GM12892 (cell line): ENCODE measurements around the gene HERC2.

Source experiments
- DNase-seq: peaks from one replicate; pipeline ENCODE4 v3.0.0; 2011; ENCODE audit not compliant: insufficient read length
- FAIRE-seq: peaks from 2 replicates; lab custom pipeline; 2011; peaks lifted over from hg19 to GRCh38; lab: Jason Lieb, UNC
- POLR2A ChIP-seq: IDR thresholded peaks from 2 replicates; pipeline ENCODE4 v1.6.1; 2011; ENCODE audit warnings: low read depth, low read length, control low read depth
- POLR2AphosphoS5 ChIP-seq: IDR thresholded peaks from 2 replicates; pipeline ENCODE4 v1.6.1; 2011; ENCODE audit warnings: low read depth, low read length, control low read depth
- TAF1 ChIP-seq: IDR thresholded peaks from 2 replicates; pipeline ENCODE4 v1.6.1; 2011; ENCODE audit warnings: low read depth, mild to moderate bottlenecking, control low read depth, low read length, borderline replicate concordance

Gene HERC2

DNA sequence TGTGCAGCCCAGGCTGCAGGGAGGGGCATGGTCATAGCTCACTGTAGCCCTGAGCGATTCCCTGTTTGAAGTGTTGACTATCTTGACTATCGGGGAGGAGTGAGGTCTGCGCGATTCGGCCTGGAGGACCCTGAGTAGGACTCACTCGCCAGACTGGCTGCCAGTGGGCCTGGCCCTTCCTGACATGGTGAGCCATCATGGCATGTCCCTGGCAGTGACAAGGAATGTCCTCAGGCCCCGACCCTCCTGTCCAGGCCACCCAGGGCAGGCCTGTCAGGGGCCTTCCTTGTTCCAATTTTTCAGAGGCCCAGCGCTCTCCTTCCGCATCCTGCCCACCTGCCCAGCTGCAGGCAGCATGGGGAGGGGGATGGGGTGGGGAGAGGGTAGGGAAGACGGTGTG is 217.7 kb downstream of the HERC2 start:
- FAIRE-seq (no peak), DNase-seq (no peak)
- TF ChIP-seq POLR2A = no peak
- TF ChIP-seq TAF1 = no peak
- no peak for TF ChIP-seq POLR2AphosphoS5

DNA sequence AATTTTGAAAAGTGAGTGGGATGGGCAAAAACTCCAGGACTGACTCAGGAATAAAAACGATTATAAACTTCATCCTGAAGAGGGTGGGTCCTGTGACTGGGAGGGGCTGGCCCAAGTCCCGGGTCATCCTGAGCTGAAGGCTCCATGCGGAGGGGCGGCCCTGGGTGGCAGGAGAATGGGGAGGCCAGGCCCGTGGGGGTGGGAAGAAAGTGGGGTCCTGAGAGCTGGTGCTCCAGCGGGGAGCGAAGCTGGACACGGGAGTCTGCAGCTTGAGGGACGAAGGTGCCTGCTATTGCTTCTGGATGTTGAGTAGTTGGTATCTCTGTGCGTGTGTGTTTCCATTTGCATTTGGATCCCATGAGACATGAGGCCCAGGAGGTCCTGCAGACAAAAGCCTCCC is 218.1 kb downstream of the HERC2 start:
- DNase-seq (no peak), FAIRE-seq (no peak)
- no peak for TF ChIP-seq TAF1

GRCh38 chr15:28101983-28102441 is 220.0 kb downstream of the HERC2 start:
- FAIRE-seq = no peak
- DNase-seq = no peak
- no peak for TF ChIP-seq TAF1
- TF ChIP-seq POLR2A = no peak

DNA sequence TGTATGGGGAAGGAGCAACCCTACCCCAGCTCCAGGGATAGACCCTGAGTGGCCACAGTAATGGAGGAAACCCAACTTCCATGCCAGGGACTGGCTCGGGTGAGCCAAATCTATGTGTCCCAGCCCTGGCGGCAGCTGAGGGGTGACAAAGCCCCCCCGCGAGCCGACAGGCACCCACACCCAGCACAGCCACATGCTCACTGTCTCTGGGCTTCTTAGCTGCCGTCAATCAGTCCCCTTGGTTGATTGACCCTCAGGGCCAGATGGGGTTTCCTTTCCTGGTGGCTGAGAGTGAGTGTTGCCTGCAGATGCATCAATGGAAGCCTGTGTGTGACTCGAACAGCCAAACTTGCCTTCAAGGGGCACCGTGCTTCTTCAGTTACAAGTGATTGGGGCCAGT is 220.8 kb downstream of the HERC2 start:
- FAIRE-seq = no peak
- TF ChIP-seq TAF1 (no peak), POLR2AphosphoS5 (no peak), POLR2A (no peak)

GRCh38 chr15:28100516-28101195 is 221.3 kb downstream of the HERC2 start:
- FAIRE-seq = no peak
- TF ChIP-seq TAF1 (no peak), POLR2AphosphoS5 (no peak), POLR2A (no peak)
- no peak for DNase-seq

More for the DNA sequence above, 220.8 kb downstream of the HERC2 start:
- DNase-seq = no peak

GRCh38 chr15:28099555-28100140 is 222.3 kb downstream of the HERC2 start:
- TF ChIP-seq POLR2A (no peak), POLR2AphosphoS5 (no peak), TAF1 (no peak)
- DNase-seq (no peak), FAIRE-seq (no peak)

- no peak for FAIRE-seq
- TF ChIP-seq POLR2A (no peak), TAF1 (no peak), POLR2AphosphoS5 (no peak)
- DNase-seq = no peak
Measured at GRCh38 chr15:28098766-28099554, 223.0 kb downstream of the HERC2 start, which contains the start of gene OCA2. TSS of gene OCA2 (minus strand) at chr15:28099315. CDS start at chr15:28081874, 17,441 bp downstream.

DNA sequence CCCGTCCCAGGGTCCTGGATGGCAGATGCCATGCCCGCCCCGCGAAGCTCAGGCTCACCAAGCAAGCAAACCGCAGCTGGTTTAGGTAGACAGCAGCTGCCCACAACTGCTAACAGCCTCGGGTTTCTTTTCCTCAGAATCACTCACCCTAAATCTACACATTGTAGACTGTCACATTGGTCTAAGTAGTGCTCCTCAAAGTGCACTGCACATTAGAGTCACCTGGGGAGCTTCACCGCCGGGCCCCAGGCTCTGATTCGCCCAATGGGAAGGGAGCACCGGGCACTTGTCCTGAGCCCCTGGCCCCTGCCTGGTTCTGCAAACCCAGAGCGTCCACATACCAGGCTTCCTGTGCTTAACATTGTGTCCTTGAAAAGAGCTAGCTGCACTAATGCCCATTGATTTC is 223.6 kb downstream of the HERC2 start:
- TF ChIP-seq POLR2A (no peak), TAF1 (no peak), POLR2AphosphoS5 (no peak)
- DNase-seq (no peak), FAIRE-seq (no peak)

DNA sequence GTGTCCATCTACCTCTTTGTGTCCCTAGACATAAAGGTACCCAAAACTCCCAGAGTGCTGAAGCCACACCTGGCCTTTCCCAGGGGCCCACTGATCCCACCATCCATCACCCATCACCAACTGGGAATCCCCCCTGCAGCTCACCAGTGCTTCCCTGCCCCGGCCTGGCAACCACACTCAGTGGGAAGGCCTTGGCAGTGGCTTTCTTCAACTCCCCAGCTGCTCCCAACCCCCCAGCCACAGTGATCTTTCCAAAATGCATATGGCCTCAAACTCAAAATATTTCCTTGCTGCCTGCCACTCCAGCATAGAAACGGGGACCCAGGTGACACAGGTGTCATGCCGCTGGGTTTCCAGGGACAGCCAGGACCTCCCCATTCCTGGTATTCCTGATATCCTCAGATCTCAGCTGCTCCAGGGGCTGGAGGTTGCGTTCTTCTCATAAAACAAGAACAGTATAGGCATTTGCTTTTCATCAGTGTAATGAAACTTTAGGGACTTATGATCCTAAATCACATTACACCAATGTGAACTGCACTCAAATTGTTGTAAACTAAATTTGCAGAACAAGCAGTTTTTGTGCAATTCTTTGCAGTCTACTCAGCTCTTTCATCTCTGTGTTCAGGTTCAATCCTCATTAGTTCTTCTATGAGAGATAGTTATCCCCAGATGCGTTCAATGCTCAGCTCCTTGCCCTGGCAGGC is 224.2 kb downstream of the HERC2 start:
- FAIRE-seq (no peak), DNase-seq (no peak)
- TF ChIP-seq POLR2AphosphoS5 (no peak), POLR2A (no peak), TAF1 (no peak)

DNA sequence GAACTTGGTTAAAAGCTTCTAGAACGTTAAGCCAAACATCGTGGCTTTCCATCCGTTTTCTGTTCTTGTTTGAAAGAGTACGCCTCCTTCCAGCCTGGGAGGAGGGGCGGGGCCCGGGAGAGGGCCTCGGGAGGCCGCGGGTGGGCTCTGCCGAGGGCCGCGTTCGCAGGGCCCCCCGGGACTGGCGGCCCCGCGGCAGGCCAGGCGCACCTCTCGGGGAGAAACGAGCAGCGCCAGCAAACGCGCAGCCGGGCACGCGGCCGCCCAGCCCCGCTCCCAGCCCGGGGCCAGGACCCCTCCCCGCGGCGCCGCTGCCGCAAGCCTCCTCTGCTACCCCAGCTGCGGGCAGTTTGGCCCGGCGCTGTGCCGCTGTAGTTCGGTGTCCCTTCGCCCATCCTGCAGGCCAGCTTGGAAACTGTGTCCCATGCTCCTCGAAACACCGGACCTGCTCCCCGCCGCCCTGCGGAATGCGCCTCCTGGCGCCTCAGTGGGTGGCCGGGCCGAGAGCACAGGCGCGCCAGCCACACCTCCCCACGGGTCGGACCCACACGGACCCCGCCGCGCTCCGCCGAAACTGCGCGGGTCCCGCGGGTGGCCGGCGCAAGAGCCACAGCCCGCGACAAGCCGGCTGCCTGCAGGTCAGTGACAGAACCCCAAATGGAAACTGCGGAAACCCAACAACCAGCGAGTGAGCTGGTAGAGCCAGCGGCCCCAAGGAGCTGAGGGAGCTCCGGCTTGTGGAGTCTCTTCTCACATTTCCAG is 225.1 kb downstream of the HERC2 start:
- TF ChIP-seq POLR2AphosphoS5 (no peak), POLR2A (no peak), TAF1 (no peak)
- no peak for FAIRE-seq
- no peak for DNase-seq

GRCh38 chr15:28096411-28096669 is 225.6 kb downstream of the HERC2 start:
- no peak for FAIRE-seq
- TF ChIP-seq POLR2AphosphoS5 (no peak), TAF1 (no peak), POLR2A (no peak)
- DNase-seq = no peak
